Measurements from ENCODE around the gene EOMES.

The EOMES gene

GRCh38 chr3:27714692-27715453 is 7.2 kb downstream of the EOMES start:
- peak overlapping the region; percentile 55 for H3K27ac Mint-ChIP-seq
- peak overlapping the region; percentile 91 for H3K4me3 Mint-ChIP-seq
- no peaks in the 10 kb centered on the region for H3K36me3 Mint-ChIP-seq (ENCODE audit: low read depth)
- no peak for ATAC-seq
- peaks cover 46% of the 10 kb centered on the region for H3K27me3 Mint-ChIP-seq
- peak; percentile 48 for DNase-seq
- H3K4me1 Mint-ChIP-seq: peaks cover 39% of the 10 kb centered on the region
- H3K9me3 Mint-ChIP-seq: no peaks in the 10 kb centered on the region

- Mint-ChIP-seq H3K27me3 (peaks cover 46% of the 10 kb centered on the region), H3K9me3 (no peaks in the 10 kb centered on the region), H3K27ac (peak overlapping the region; percentile 53), H3K4me3 (peak overlapping the region; percentile 91), H3K4me1 (peaks cover 42% of the 10 kb centered on the region), H3K36me3 (ENCODE audit: low read depth) (no peaks in the 10 kb centered on the region)
- DNase-seq (no peak), ATAC-seq (no peak)
These were observed 8.0 kb downstream of the EOMES start for GRCh38 chr3:27714146-27714526.

GRCh38 chr3:27713435-27714145 is 8.5 kb downstream of the EOMES start:
- peaks cover 46% of the 10 kb centered on the region for H3K27me3 Mint-ChIP-seq

GRCh38 chr3:27713078-27713423 is 9.1 kb downstream of the EOMES start:
- Mint-ChIP-seq H3K36me3 (ENCODE audit: low read depth) (no peaks in the 10 kb centered on the region), H3K4me1 (peaks cover 38% of the 10 kb centered on the region), H3K27ac (peak overlapping the region; percentile 70), H3K9me3 (no peaks in the 10 kb centered on the region), H3K4me3 (peak overlapping the region; percentile 91), H3K27me3 (peaks cover 46% of the 10 kb centered on the region)
- DNase-seq: no peak
- ATAC-seq: no peak

More at GRCh38 chr3:27713435-27714145, 8.5 kb downstream of the EOMES start:
- Mint-ChIP-seq H3K9me3 (no peaks in the 10 kb centered on the region), H3K27ac (peak overlapping the region; percentile 70), H3K4me1 (peaks cover 43% of the 10 kb centered on the region), H3K36me3 (ENCODE audit: low read depth) (no peaks in the 10 kb centered on the region), H3K4me3 (peak overlapping the region; percentile 91)
- ATAC-seq: no peak
- DNase-seq: no peak

GRCh38 chr3:27712136-27713077 is 9.7 kb downstream of the EOMES start:
- H3K4me3 Mint-ChIP-seq: peak overlapping the region; percentile 91
- H3K27me3 Mint-ChIP-seq: peaks cover 46% of the 10 kb centered on the region
- no peaks in the 10 kb centered on the region for H3K9me3 Mint-ChIP-seq
- DNase-seq: peak; percentile 76
- ATAC-seq: peak; percentile 89
- peaks cover 35% of the 10 kb centered on the region for H3K4me1 Mint-ChIP-seq
- H3K27ac Mint-ChIP-seq: peak overlapping the region; percentile 63
- H3K36me3 Mint-ChIP-seq (ENCODE audit: low read depth): no peaks in the 10 kb centered on the region

GRCh38 chr3:27708250-27708649 is 13.9 kb downstream of the EOMES start:
- Mint-ChIP-seq H3K4me1 (peaks cover 15% of the 10 kb centered on the region), H3K27me3 (peaks cover 24% of the 10 kb centered on the region), H3K9me3 (no peaks in the 10 kb centered on the region), H3K27ac (no peak overlapping the region), H3K4me3 (no peak overlapping the region), H3K36me3 (ENCODE audit: low read depth) (no peaks in the 10 kb centered on the region)
- no peak for ATAC-seq
- DNase-seq: no peak

GRCh38 chr3:27699067-27699466 is 23.1 kb downstream of the EOMES start:
- Mint-ChIP-seq H3K36me3 (ENCODE audit: low read depth) (no peaks in the 10 kb centered on the region), H3K4me3 (no peak overlapping the region), H3K27me3 (no peaks in the 10 kb centered on the region), H3K27ac (no peak overlapping the region), H3K4me1 (no peaks in the 10 kb centered on the region), H3K9me3 (no peaks in the 10 kb centered on the region)
- ATAC-seq (no peak), DNase-seq (no peak)

GRCh38 chr3:27696906-27697305 is 25.2 kb downstream of the EOMES start:
- Mint-ChIP-seq H3K9me3 (no peaks in the 10 kb centered on the region), H3K27me3 (peaks cover 2% of the 10 kb centered on the region), H3K27ac (no peak overlapping the region), H3K4me3 (no peak overlapping the region), H3K4me1 (no peaks in the 10 kb centered on the region), H3K36me3 (ENCODE audit: low read depth) (no peaks in the 10 kb centered on the region)
- DNase-seq (no peak), ATAC-seq (no peak)

- Mint-ChIP-seq H3K4me3 (no peak overlapping the region), H3K27me3 (peaks cover 3% of the 10 kb centered on the region), H3K36me3 (ENCODE audit: low read depth) (no peaks in the 10 kb centered on the region), H3K27ac (no peak overlapping the region), H3K4me1 (no peaks in the 10 kb centered on the region), H3K9me3 (peaks cover 5% of the 10 kb centered on the region)
- ATAC-seq (no peak), DNase-seq (no peak)
These were observed 26.5 kb downstream of the EOMES start for GRCh38 chr3:27695636-27696035.

GRCh38 chr3:27688053-27688452 is 34.1 kb downstream of the EOMES start:
- Mint-ChIP-seq H3K9me3 (peaks cover 19% of the 10 kb centered on the region), H3K27me3 (peaks cover 3% of the 10 kb centered on the region), H3K27ac (no peak overlapping the region), H3K36me3 (ENCODE audit: low read depth) (no peaks in the 10 kb centered on the region), H3K4me1 (no peaks in the 10 kb centered on the region), H3K4me3 (no peak overlapping the region)
- ATAC-seq (no peak), DNase-seq (no peak)

GRCh38 chr3:27686642-27687041 is 35.5 kb downstream of the EOMES start:
- Mint-ChIP-seq H3K27me3 (peaks cover 3% of the 10 kb centered on the region), H3K27ac (no peak overlapping the region), H3K4me3 (no peak overlapping the region), H3K4me1 (no peaks in the 10 kb centered on the region), H3K9me3 (peaks cover 19% of the 10 kb centered on the region), H3K36me3 (ENCODE audit: low read depth) (no peaks in the 10 kb centered on the region)
- DNase-seq (no peak), ATAC-seq (no peak)

GRCh38 chr3:27685474-27685873 is 36.6 kb downstream of the EOMES start:
- Mint-ChIP-seq H3K36me3 (ENCODE audit: low read depth) (no peaks in the 10 kb centered on the region), H3K9me3 (peaks cover 12% of the 10 kb centered on the region), H3K27ac (no peak overlapping the region), H3K27me3 (peaks cover 2% of the 10 kb centered on the region), H3K4me1 (peaks cover 9% of the 10 kb centered on the region), H3K4me3 (no peak overlapping the region)
- no peak for DNase-seq
- no peak for ATAC-seq

- no peak overlapping the region for H3K27ac Mint-ChIP-seq
These were observed 37.8 kb downstream of the EOMES start for GRCh38 chr3:27684302-27684701.

GRCh38 chr3:27681249-27681748 is 40.8 kb downstream of the EOMES start:
- Mint-ChIP-seq H3K36me3 (ENCODE audit: low read depth) (no peaks in the 10 kb centered on the region), H3K27me3 (peaks cover 2% of the 10 kb centered on the region), H3K9me3 (no peaks in the 10 kb centered on the region), H3K4me3 (peak overlapping the region; percentile 73), H3K4me1 (peaks cover 12% of the 10 kb centered on the region), H3K27ac (peak overlapping the region; percentile 59)
- DNase-seq (peak; percentile 18), ATAC-seq (peak; percentile 68)

More at GRCh38 chr3:27684302-27684701, 37.8 kb downstream of the EOMES start:
- peaks cover under 1% of the 10 kb centered on the region for H3K9me3 Mint-ChIP-seq
- peaks cover 2% of the 10 kb centered on the region for H3K27me3 Mint-ChIP-seq
- no peaks in the 10 kb centered on the region for H3K36me3 Mint-ChIP-seq (ENCODE audit: low read depth)
- ATAC-seq (no peak), DNase-seq (no peak)
- H3K4me1 Mint-ChIP-seq: peaks cover 9% of the 10 kb centered on the region
- no peak overlapping the region for H3K4me3 Mint-ChIP-seq

Measured in activated naive CD8-positive, alpha-beta T cell treated with anti-CD3 and anti-CD28 coated beads, Interleukin-2, amount 50 U/mL, for 24 hours (primary cell).